D721Med (cell line): ENCODE measurements around the gene EPB41L1.

Experiments used
- DNase-seq: peaks from one replicate; pipeline ENCODE4 v3.0.0; 2011; ENCODE audit warnings: low spot score; ENCODE audit not compliant: insufficient read length
- FAIRE-seq: peaks from 2 replicates; lab custom pipeline; 2011; peaks lifted over from hg19 to GRCh38; lab: Jason Lieb, UNC
- TF ChIP-seq, protein P1 (sequence below): IDR thresholded peaks from 2 replicates; pipeline ENCODE4 v1.5.1; 2012; ENCODE audit warnings: mild to moderate bottlenecking, control low read depth; ENCODE audit not compliant: insufficient read depth; ENCODE audit errors: missing control alignments

EPB41L1 gene

DNA sequence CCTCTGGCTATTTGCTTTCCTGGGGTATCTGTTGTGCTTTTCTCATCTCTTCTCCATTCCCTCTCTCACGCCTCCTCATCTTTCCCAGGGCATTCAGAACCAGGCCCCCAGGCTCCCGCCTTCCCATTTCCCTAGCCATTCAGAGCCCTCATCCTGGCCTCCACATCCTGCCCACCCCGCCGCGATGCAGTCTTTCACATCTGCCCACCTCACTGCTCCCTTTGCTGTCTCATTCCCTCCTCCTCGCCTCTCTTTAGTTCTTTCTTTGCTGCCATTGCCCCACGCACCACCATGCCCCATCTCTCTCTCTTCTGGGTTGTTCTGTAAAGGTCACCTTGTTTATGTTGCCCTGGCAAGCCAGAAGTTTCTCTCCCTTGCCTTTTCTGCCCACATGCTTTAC is 71.1 kb downstream of the EPB41L1 start:
- TF ChIP-seq, protein P1, sequence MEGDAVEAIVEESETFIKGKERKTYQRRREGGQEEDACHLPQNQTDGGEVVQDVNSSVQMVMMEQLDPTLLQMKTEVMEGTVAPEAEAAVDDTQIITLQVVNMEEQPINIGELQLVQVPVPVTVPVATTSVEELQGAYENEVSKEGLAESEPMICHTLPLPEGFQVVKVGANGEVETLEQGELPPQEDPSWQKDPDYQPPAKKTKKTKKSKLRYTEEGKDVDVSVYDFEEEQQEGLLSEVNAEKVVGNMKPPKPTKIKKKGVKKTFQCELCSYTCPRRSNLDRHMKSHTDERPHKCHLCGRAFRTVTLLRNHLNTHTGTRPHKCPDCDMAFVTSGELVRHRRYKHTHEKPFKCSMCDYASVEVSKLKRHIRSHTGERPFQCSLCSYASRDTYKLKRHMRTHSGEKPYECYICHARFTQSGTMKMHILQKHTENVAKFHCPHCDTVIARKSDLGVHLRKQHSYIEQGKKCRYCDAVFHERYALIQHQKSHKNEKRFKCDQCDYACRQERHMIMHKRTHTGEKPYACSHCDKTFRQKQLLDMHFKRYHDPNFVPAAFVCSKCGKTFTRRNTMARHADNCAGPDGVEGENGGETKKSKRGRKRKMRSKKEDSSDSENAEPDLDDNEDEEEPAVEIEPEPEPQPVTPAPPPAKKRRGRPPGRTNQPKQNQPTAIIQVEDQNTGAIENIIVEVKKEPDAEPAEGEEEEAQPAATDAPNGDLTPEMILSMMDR: no peak
- FAIRE-seq (no peak), DNase-seq (no peak)

DNA sequence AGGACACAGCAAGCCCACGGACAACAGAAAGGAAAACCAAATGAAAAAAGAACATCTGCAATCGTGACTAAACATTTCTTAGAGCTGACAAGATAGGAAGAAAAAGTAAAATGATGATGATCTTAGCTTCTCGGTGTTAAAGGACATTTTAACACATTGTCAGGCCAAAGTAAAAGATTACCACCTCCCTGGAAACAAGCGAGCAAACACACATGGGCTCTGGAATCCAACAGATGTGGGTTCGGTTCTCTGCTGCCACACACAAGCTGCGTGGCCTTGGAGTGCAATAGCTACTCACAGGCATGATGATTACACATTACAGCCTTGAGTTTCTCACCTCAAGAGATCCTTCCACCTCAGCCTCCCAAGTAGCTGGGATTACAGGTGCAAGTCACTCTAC is 74.2 kb downstream of the EPB41L1 start:
- DNase-seq (no peak), FAIRE-seq (no peak)
- TF ChIP-seq, protein P1: no peak

DNA sequence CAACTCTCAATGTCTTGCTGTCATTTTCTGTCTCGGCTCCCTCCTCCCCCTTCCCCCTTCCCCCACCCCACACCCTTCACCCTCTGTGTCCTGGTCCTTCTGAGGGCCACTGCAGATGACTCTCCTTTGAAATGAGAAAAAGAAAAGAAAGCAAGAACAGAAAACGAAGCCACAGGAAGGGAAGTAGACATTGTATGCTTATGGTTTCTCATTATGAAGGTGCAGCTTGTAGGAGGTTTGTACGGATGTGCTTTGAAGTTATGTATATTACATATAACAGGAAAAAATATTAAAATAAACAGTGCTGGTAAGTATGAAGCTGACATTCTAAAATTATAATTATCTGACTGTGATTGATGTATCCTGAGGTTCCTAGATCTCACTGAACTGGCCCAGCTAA is 75.5 kb downstream of the EPB41L1 start:
- FAIRE-seq: no peak
- TF ChIP-seq, protein P1: no peak
- no peak for DNase-seq

DNA sequence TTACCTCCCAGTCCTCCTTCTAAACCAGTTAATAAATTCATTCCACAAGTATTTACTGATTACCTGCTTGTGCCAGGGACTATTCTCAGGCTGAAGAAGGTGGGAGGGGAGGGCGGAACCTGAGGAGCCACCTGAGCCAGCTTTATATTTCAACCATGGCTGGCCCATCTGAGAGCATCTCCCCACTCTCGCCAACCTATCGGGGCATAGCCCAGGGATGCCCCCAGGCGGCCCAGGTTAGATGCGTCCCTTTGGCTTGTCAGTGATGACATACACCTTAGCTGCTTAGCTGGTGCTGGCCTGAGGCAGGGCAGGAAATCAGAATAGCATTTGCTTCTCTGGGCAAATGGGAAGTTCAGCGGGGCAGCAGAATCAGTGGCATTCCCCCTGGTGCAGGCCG is 76.8 kb downstream of the EPB41L1 start:
- FAIRE-seq: no peak
- DNase-seq: no peak

DNA sequence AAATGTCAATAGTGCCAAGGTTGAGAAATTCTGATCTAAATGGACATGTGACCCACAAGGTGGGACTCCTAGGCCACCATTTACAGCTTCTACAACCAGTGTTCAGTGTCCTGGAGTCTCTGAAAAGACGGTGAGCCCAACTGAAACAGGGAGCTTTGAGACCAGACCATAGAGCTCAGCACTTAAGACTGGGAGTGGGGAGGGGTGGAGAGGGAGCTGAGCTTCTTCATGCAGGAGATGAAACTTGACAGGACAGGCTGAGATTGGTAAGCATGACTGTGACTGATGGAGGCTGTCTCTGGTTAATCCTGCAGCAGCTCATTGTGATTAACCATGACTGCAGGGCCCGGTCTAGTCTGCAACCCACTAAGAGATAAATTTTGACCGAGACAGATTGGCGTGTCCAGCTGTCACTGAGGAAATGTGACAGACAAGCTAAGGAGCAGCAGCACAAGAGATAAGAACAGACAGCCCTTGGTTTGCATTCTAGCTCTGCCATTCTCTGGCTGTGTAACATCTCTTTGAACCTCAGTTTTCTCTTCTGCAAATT is 80.3 kb downstream of the EPB41L1 start:
- DNase-seq: no peak
- FAIRE-seq: no peak
- TF ChIP-seq, protein P1: no peak

More for the DNA sequence above, 76.8 kb downstream of the EPB41L1 start:
- TF ChIP-seq, protein P1: no peak

DNA sequence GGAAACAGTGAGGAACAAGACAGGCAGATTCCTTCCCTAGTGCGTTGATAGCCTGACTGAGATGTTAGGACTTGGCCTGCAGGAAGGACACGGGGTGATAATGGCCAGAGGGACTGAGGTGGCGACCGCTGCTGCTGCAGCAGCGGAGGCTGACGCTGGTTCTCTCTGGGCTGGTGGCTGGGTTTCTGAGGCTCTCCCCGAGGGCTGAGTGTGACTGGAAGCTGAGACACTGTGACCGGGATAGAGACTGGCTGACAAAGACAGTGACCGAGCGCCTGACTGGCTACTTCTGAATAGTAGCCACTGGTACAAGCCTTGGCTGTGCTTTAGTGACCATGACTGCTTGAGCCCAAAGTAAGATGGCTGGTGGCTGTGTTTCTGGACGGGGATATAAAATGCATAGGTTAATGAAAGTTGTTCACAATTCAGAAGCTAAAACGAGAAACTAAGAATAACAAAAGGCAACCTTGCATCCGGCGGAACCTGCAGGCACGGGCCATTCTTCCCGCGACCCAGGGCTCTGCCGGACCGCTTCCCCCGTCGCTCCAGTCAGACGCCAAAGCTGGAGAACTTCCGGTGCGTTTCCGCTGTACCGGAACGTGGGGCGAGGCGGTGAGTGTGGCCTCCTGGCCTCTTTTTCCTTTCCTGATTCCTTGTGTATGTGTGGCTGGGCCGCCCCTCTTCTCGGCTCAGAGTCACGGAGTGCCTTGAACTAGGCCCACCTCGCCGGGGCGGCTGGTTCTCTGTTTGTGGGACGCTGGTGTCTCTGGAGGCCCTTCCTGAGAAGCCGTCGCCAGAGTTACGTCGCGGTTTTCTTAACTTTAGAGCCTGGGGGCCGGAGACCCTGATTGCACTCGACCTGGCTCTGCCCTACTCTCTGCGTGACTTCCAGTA is 81.6 kb downstream of the EPB41L1 start, which contains the start of gene AAR2:
TSS of gene AAR2 (plus strand) at position 587 of the 894 bp plus-strand sequence. CDS start 3,391 bp downstream, outside the sequence.
- FAIRE-seq: no peak
- no peak for DNase-seq
- TF ChIP-seq, protein P1: no peak

DNA sequence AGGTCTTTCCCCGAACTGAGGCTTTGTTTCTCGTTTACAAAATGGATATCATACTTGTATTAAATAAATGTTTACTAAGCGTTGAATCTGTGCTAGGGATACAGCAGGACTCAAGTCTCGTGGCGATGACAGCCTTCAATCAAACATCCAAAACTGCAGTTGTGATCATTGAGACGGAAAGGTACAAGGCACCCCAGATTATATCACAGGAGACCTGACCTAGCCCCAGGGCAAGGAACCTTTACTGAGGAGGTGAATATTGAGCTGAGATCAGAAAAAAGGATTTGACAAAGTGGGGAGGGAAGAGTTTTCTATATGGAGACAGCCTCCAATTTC is 82.2 kb downstream of the EPB41L1 start:
- FAIRE-seq (no peak), DNase-seq (no peak)
- TF ChIP-seq, protein P1: no peak
